Measurements from ENCODE around the gene PHLDB3. TPM values are rescaled to one million over a fixed set of nuclear protein-coding genes. Genes with fewer than 3 reads are reported as not detected.

Gene PHLDB3
- total RNA-seq, 2 experiments from 2014 or later: 12.9 to 14.9 TPM

DNA sequence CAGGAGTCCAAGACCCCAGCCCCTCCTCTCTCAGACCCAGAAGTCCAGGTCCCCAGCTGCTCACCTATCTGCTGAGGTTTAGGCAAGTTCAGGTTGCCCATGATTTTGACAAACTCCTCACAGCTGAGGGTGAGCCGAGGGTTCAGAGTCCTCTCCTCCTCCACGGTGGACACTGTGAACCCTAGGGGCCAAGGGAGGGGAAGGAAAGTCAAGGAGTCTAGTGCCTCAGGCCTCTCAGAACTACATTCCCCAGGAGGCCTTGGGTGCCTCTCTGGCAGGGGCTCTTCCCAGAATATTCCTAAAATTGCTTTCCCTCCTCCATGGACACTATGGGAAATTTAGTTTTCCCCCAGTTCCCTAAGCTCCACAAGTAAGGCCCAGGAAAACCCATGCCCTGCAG, 3.3 kb upstream of the PHLDB3 start:
- no peak for DNase-seq
- no peak overlapping the region for H3K4me3 Mint-ChIP-seq
- H3K36me3 Mint-ChIP-seq (ENCODE audit: low read depth): peaks cover 9% of the 10 kb centered on the region
- H3K4me1 Mint-ChIP-seq (ENCODE audit: low read depth): peaks cover 18% of the 10 kb centered on the region
- no peak overlapping the region for H3K27ac Mint-ChIP-seq
- H3K9me3 Mint-ChIP-seq: no peaks in the 10 kb centered on the region
- CTCF ChIA-PET: no interaction called here
- intact Hi-C loops (cut with micrococcal nuclease): no loop called here
- no peaks in the 10 kb centered on the region for H3K27me3 Mint-ChIP-seq (ENCODE audit: low read depth)

DNA sequence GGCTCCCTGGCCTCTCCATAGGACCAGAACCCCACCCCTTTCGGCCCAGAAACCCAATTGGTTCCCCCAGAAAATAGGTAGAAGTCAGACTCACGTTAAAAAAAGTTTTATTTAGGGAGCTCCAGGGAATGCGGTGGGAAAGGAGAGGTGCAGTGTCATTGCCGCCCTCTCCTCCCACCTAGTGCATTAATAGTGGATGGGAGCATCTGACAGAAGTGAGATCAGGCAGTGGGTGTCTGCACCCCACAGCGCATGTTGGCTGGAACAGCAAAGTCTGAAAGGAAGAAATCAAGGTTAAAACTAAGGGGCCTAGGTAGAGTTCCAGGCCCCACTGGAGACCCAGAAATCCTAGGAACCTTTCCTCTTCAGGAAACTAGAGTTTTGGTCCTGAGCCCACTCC, 2.1 kb upstream of the PHLDB3 start:
- CTCF ChIA-PET: interaction anchor here (0.5 kb wide), 1 partner anchor 16 kb away, joined by 3 read pairs; no protein-coding TSS in a partner anchor

GRCh38 chr19:43505941-43506340, 1.4 kb upstream of the PHLDB3 start:
- peak overlapping the region; percentile 16 for H3K27ac Mint-ChIP-seq
- no peaks in the 10 kb centered on the region for H3K27me3 Mint-ChIP-seq (ENCODE audit: low read depth)
- CTCF ChIA-PET: interaction anchor here (0.5 to 2.0 kb wide), 2 partner anchors 17 to 73 kb away, joined by 3 to 11 read pairs; no protein-coding TSS in a partner anchor
- DNase-seq: no peak
- H3K4me3 Mint-ChIP-seq: no peak overlapping the region
- peaks cover 27% of the 10 kb centered on the region for H3K4me1 Mint-ChIP-seq (ENCODE audit: low read depth)
- no peaks in the 10 kb centered on the region for H3K9me3 Mint-ChIP-seq
- intact Hi-C loops (cut with micrococcal nuclease): loop anchor here (2.0 kb wide), 1 partner anchor 21 kb away; the partner anchor contains the start of gene ETHE1
- H3K36me3 Mint-ChIP-seq (ENCODE audit: low read depth): peaks cover 11% of the 10 kb centered on the region

More for the DNA sequence above, 2.1 kb upstream of the PHLDB3 start:
- no peak for DNase-seq
- intact Hi-C loops (cut with micrococcal nuclease): no loop called here
- no peaks in the 10 kb centered on the region for H3K27me3 Mint-ChIP-seq (ENCODE audit: low read depth)
- H3K4me1 Mint-ChIP-seq (ENCODE audit: low read depth): peaks cover 24% of the 10 kb centered on the region
- H3K4me3 Mint-ChIP-seq: no peak overlapping the region
- no peaks in the 10 kb centered on the region for H3K9me3 Mint-ChIP-seq
- H3K36me3 Mint-ChIP-seq (ENCODE audit: low read depth): peaks cover 11% of the 10 kb centered on the region
- H3K27ac Mint-ChIP-seq: no peak overlapping the region

DNA sequence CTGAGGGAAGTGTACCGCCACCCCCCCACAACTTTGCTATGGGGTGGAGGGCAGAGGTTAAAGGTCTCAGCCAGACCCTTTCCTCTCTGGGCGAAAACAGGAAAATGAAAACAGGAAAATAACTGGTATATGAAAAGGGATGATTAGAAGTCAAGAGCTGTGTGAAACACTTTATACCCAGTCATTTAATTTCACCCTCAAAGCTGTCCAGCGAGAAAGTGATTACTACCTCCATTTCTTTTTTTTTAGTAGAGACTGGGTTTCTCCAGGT, 575 bp upstream of the PHLDB3 start:
- intact Hi-C loops (cut with micrococcal nuclease): loop anchor here (2.0 kb wide), 1 partner anchor 22 kb away; the partner anchor contains the start of gene ETHE1
- Mint-ChIP-seq H3K4me1 (ENCODE audit: low read depth) (peaks cover 29% of the 10 kb centered on the region), H3K27me3 (ENCODE audit: low read depth) (no peaks in the 10 kb centered on the region), H3K9me3 (no peaks in the 10 kb centered on the region), H3K4me3 (peak overlapping the region; percentile 38), H3K36me3 (ENCODE audit: low read depth) (peaks cover 11% of the 10 kb centered on the region), H3K27ac (peak overlapping the region; percentile 35)
- CTCF ChIA-PET: interaction anchor here (0.6 to 2.9 kb wide), 7 partner anchors 14 to 161 kb away, joined by 3 to 32 read pairs (median 4); no protein-coding TSS in a partner anchor
- DNase-seq: no peak

- CTCF ChIA-PET: interaction anchor here (1.0 to 2.9 kb wide), 4 partner anchors 15 to 71 kb away, joined by 3 to 32 read pairs (median 11); no protein-coding TSS in a partner anchor
- Mint-ChIP-seq H3K27ac (peak overlapping the region; percentile 92), H3K4me3 (peak overlapping the region; percentile 97), H3K4me1 (ENCODE audit: low read depth) (peaks cover 29% of the 10 kb centered on the region), H3K36me3 (ENCODE audit: low read depth) (peaks cover 8% of the 10 kb centered on the region), H3K27me3 (ENCODE audit: low read depth) (no peaks in the 10 kb centered on the region), H3K9me3 (no peaks in the 10 kb centered on the region)
- DNase-seq: peak; percentile 99
- intact Hi-C loops (cut with micrococcal nuclease): loop anchor here (1.0 to 2.0 kb wide), 9 partner anchors 16 to 165 kb away; partner anchors contain the start of genes ETHE1, IRGQ, ZNF575 and ZNF576
Measured at GRCh38 chr19:43503501-43504425, 783 bp downstream of the PHLDB3 start.

GRCh38 chr19:43502419-43502976, 2.0 kb downstream of the PHLDB3 start:
- intact Hi-C loops (cut with micrococcal nuclease): no loop called here
- no peak overlapping the region for H3K4me3 Mint-ChIP-seq
- CTCF ChIA-PET: interaction anchor here (0.6 to 2.9 kb wide), 5 partner anchors 55 to 1121 kb away, joined by 3 to 32 read pairs (median 3); partner anchors contain the start of genes IRGQ, XRCC1 and ZNF576
- peaks cover 8% of the 10 kb centered on the region for H3K36me3 Mint-ChIP-seq (ENCODE audit: low read depth)
- DNase-seq: no peak
- H3K27ac Mint-ChIP-seq: no peak overlapping the region
- H3K9me3 Mint-ChIP-seq: no peaks in the 10 kb centered on the region
- no peaks in the 10 kb centered on the region for H3K27me3 Mint-ChIP-seq (ENCODE audit: low read depth)
- peaks cover 29% of the 10 kb centered on the region for H3K4me1 Mint-ChIP-seq (ENCODE audit: low read depth)

GRCh38 chr19:43501661-43502418, 2.7 kb downstream of the PHLDB3 start:
- no peak overlapping the region for H3K27ac Mint-ChIP-seq
- intact Hi-C loops (cut with micrococcal nuclease): no loop called here

DNA sequence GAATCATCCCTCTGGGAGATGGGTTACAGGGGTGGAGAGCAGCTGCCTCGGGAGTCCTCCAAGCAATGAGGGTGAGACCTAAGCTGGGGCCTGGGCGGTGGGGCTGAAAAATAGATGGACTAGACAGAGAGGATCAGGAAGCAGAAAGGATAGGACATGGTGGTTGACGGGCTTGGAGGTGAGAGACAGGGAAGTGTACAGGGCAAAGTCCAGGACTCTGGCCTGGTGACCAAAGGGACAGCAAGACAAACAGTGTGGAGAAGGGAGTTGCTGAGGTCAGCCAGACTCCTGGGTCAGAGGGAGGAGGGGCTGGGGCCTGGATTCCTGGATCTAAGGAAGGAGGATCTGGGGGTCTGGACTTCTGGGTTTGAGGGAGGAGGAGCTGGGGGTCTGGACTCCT, 5.5 kb downstream of the PHLDB3 start:
- Mint-ChIP-seq H3K4me3 (no peak overlapping the region), H3K9me3 (no peaks in the 10 kb centered on the region), H3K27me3 (ENCODE audit: low read depth) (no peaks in the 10 kb centered on the region), H3K27ac (no peak overlapping the region), H3K36me3 (ENCODE audit: low read depth) (peaks cover 11% of the 10 kb centered on the region), H3K4me1 (ENCODE audit: low read depth) (peaks cover 19% of the 10 kb centered on the region)
- intact Hi-C loops (cut with micrococcal nuclease): no loop called here
- no peak for DNase-seq
- CTCF ChIA-PET: interaction anchor here (0.6 to 0.7 kb wide), 2 partner anchors 19 to 20 kb away, joined by 3 read pairs; no protein-coding TSS in a partner anchor

More at GRCh38 chr19:43501661-43502418, 2.7 kb downstream of the PHLDB3 start:
- H3K36me3 Mint-ChIP-seq (ENCODE audit: low read depth): peaks cover 9% of the 10 kb centered on the region
- no peak for DNase-seq
- CTCF ChIA-PET: interaction anchor here (0.6 to 1.2 kb wide), 6 partner anchors 23 to 1120 kb away, joined by 3 to 5 read pairs (median 3); partner anchors contain the start of genes IRGQ, XRCC1 and ZNF576
- H3K4me1 Mint-ChIP-seq (ENCODE audit: low read depth): peaks cover 29% of the 10 kb centered on the region
- no peak overlapping the region for H3K4me3 Mint-ChIP-seq
- H3K9me3 Mint-ChIP-seq: no peaks in the 10 kb centered on the region
- H3K27me3 Mint-ChIP-seq (ENCODE audit: low read depth): no peaks in the 10 kb centered on the region

DNA sequence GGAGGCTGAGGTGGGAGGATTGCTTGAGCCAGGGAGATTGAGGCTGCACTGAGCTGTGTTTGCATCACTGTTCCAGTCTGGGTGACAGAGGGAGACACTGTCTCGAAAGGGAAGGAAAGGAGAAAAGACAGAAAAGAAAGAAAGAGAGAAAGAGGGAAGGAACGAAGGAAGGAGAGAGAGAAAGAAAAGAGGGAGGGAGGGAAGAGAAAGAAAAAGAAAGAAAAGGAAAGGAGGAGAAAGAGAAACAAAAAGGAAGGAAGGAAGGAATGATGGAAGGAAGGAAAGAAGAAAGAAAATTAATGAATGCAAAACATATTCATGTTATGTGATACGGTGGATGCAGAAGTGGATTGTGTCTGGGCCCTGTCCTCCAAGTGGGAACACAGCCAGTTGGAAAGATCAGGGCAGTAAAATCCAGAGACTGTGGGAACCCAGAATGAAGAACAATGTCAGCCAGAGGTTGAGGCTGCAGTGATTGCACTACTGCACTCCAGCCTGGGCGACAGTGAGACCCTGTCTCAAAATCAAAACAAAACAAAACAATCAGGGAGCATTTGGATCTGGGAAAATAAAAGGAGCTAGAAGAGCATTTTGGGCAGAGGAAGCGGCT, 6.2 kb downstream of the PHLDB3 start:
- DNase-seq: no peak
- intact Hi-C loops (cut with micrococcal nuclease): no loop called here
- Mint-ChIP-seq H3K9me3 (no peaks in the 10 kb centered on the region), H3K27ac (peak overlapping the region; percentile 14), H3K4me1 (ENCODE audit: low read depth) (peaks cover 16% of the 10 kb centered on the region), H3K4me3 (no peak overlapping the region), H3K27me3 (ENCODE audit: low read depth) (no peaks in the 10 kb centered on the region), H3K36me3 (ENCODE audit: low read depth) (peaks cover 11% of the 10 kb centered on the region)
- CTCF ChIA-PET: interaction anchor here (0.7 kb wide), 2 partner anchors 18 to 55 kb away, joined by 3 read pairs; no protein-coding TSS in a partner anchor

- Mint-ChIP-seq H3K4me1 (ENCODE audit: low read depth) (peaks cover 5% of the 10 kb centered on the region), H3K4me3 (no peak overlapping the region), H3K9me3 (no peaks in the 10 kb centered on the region), H3K27me3 (ENCODE audit: low read depth) (no peaks in the 10 kb centered on the region), H3K36me3 (ENCODE audit: low read depth) (peaks cover 9% of the 10 kb centered on the region), H3K27ac (no peak overlapping the region)
- DNase-seq: no peak
- intact Hi-C loops (cut with micrococcal nuclease): no loop called here
- CTCF ChIA-PET: interaction anchor here (1.7 to 2.4 kb wide), 2 partner anchors 23 to 50 kb away, joined by 5 to 6 read pairs; no protein-coding TSS in a partner anchor
Measured at GRCh38 chr19:43496960-43497359, 7.6 kb downstream of the PHLDB3 start.

DNA sequence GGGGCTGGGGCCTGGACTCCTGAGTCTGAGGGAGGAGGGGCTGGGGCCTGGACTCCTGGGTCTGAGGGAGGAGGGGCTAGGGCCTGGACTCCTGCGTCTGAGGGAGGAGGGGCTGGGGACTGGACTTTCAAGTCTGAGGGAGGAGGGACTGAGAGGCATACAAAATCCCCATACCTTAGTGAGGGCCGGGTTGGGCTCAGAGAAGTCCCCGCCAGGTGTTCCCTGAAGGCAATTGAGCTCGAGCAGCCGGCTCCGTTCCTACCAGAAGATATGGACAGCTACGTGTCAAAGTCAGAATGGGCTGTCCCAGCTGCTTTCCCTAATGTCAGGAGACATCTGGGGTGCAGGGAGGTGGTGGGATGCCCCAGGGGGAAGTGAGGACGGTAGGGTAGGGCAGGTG, 9.5 kb downstream of the PHLDB3 start:
- DNase-seq: no peak
- intact Hi-C loops (cut with micrococcal nuclease): no loop called here
- no peaks in the 10 kb centered on the region for H3K27me3 Mint-ChIP-seq (ENCODE audit: low read depth)
- CTCF ChIA-PET: interaction anchor here (0.5 to 2.4 kb wide), 5 partner anchors 23 to 100 kb away, joined by 3 to 6 read pairs (median 5); no protein-coding TSS in a partner anchor
- H3K36me3 Mint-ChIP-seq (ENCODE audit: low read depth): peaks cover 9% of the 10 kb centered on the region
- H3K4me1 Mint-ChIP-seq (ENCODE audit: low read depth): peaks cover under 1% of the 10 kb centered on the region
- H3K9me3 Mint-ChIP-seq: no peaks in the 10 kb centered on the region
- no peak overlapping the region for H3K27ac Mint-ChIP-seq
- no peak overlapping the region for H3K4me3 Mint-ChIP-seq

Data from activated naive CD4-positive, alpha-beta T cell treated with anti-CD3 and anti-CD28 coated beads for 36 hours (primary cell).